Esophagus muscularis mucosa (tissue), 3 donors: ENCODE results near the gene FNDC11.

Experiments used
- POLR2AphosphoS5 ChIP-seq, 2 donors: sonication (generic); formaldehyde crosslinking; IDR thresholded peaks; one replicate each; pipeline ENCODE4 v1.6.1; 2017; ENCODE audit warnings: antibody characterized with exemption in 2 of 2
- TF ChIP-seq, protein P1 (sequence below), 3 experiments: fragments of 200-600 bp in 2 of 3; fragments of 450-650 bp in 1 of 3; sonication (generic) in 2 of 3; IDR thresholded peaks; one replicate each; pipeline ENCODE4 v1.5.1; 2017 to 2019; ENCODE audit warnings: antibody characterized with exemption in 3 of 3, mild to moderate bottlenecking in 2 of 3, moderate library complexity in 1 of 3

GRCh38 chr20:63534427-63534830, 19.5 kb upstream of the FNDC11 start:
- TF ChIP-seq POLR2AphosphoS5 (IDR thresholded peaks at IDR 0.05), result no peak
- TF ChIP-seq, protein P1, sequence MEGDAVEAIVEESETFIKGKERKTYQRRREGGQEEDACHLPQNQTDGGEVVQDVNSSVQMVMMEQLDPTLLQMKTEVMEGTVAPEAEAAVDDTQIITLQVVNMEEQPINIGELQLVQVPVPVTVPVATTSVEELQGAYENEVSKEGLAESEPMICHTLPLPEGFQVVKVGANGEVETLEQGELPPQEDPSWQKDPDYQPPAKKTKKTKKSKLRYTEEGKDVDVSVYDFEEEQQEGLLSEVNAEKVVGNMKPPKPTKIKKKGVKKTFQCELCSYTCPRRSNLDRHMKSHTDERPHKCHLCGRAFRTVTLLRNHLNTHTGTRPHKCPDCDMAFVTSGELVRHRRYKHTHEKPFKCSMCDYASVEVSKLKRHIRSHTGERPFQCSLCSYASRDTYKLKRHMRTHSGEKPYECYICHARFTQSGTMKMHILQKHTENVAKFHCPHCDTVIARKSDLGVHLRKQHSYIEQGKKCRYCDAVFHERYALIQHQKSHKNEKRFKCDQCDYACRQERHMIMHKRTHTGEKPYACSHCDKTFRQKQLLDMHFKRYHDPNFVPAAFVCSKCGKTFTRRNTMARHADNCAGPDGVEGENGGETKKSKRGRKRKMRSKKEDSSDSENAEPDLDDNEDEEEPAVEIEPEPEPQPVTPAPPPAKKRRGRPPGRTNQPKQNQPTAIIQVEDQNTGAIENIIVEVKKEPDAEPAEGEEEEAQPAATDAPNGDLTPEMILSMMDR (IDR thresholded peaks at IDR 0.05), result no peak
